ENCODE data around the gene MYL10.

- TF ChIP-seq CTCF (IDR thresholded peaks at IDR 0.05), result no peak
- TF ChIP-seq POLR2AphosphoS5 (IDR thresholded peaks at IDR 0.05), result no peak
These were observed 21.5 kb upstream of the MYL10 start for GRCh38 chr7:101650579-101651081.
